ENCODE data around the gene KIF17. TPM values are rescaled to one million over a fixed set of nuclear protein-coding genes. Genes with fewer than 3 reads are reported as not detected.

The KIF17 gene
- total RNA-seq, 1 donor from 2014 or later: 22.0 TPM

GRCh38 chr1:20711285-20712214, 6.3 kb downstream of the KIF17 start:
- DNase-seq (ENCODE audit: low read depth in 2 of 2): no peak

GRCh38 chr1:20710469-20711284, 7.1 kb downstream of the KIF17 start:
- no peak for DNase-seq (ENCODE audit: low read depth in 2 of 2)

GRCh38 chr1:20709868-20710267, 7.9 kb downstream of the KIF17 start:
- no peak for DNase-seq (ENCODE audit: low read depth in 2 of 2)

- DNase-seq (ENCODE audit: low read depth in 2 of 2): no peak
These were observed 8.9 kb downstream of the KIF17 start for GRCh38 chr1:20708891-20709290.

GRCh38 chr1:20708057-20708456, 9.8 kb downstream of the KIF17 start:
- DNase-seq (ENCODE audit: low read depth in 2 of 2): no peak

- no peak for DNase-seq (ENCODE audit: low read depth in 2 of 2)
These were observed 11.0 kb downstream of the KIF17 start for GRCh38 chr1:20706841-20707240.

GRCh38 chr1:20705203-20705755, 12.5 kb downstream of the KIF17 start:
- DNase-seq (ENCODE audit: low read depth in 2 of 2): no peak

GRCh38 chr1:20704390-20705202, 13.2 kb downstream of the KIF17 start:
- DNase-seq (ENCODE audit: low read depth in 2 of 2): no peak

GRCh38 chr1:20703124-20703756, 14.6 kb downstream of the KIF17 start:
- no peak for DNase-seq (ENCODE audit: low read depth in 2 of 2)

GRCh38 chr1:20702416-20702815, 15.4 kb downstream of the KIF17 start:
- DNase-seq (ENCODE audit: low read depth in 2 of 2): peak in 1 of 2 donors; percentile 17

GRCh38 chr1:20701847-20702246, 16.0 kb downstream of the KIF17 start:
- no peak for DNase-seq (ENCODE audit: low read depth in 2 of 2)

- DNase-seq (ENCODE audit: low read depth in 2 of 2): no peak
These were observed 16.4 kb downstream of the KIF17 start for GRCh38 chr1:20701446-20701845.

GRCh38 chr1:20700636-20701215, 17.1 kb downstream of the KIF17 start:
- peak in 1 of 2 donors; percentile 62 for DNase-seq (ENCODE audit: low read depth in 2 of 2)

- no peak for DNase-seq (ENCODE audit: low read depth in 2 of 2)
These were observed 18.2 kb downstream of the KIF17 start for GRCh38 chr1:20699558-20699957.

GRCh38 chr1:20698195-20698910, 19.5 kb downstream of the KIF17 start:
- DNase-seq (ENCODE audit: low read depth in 2 of 2): no peak

- DNase-seq (ENCODE audit: low read depth in 2 of 2): no peak
These were observed 20.2 kb downstream of the KIF17 start for GRCh38 chr1:20697563-20697962.

- DNase-seq (ENCODE audit: low read depth in 2 of 2): peak; percentile 60 to 86
These were observed 21.1 kb downstream of the KIF17 start for GRCh38 chr1:20696397-20697333.

GRCh38 chr1:20695515-20695914, 22.3 kb downstream of the KIF17 start:
- no peak for DNase-seq (ENCODE audit: low read depth in 2 of 2)

- DNase-seq (ENCODE audit: low read depth in 2 of 2): no peak
These were observed 24.2 kb downstream of the KIF17 start for GRCh38 chr1:20693623-20694022.

Measured in dermis microvascular lymphatic vessel endothelial cell (primary cell).